ENCODE measurements around the gene SYT5.

GRCh38 chr19:55208880-55209692, 29.0 kb upstream of the SYT5 start, which contains the start of gene PTPRH:
- TF ChIP-seq EZH2phosphoT487 (IDR thresholded peaks at IDR 0.05; ENCODE audit: borderline replicate concordance, low read length) (no peak), CTCF (IDR thresholded peaks at IDR 0.05; ENCODE audit: low read depth, low read length, poor library complexity, severe bottlenecking) (no peak)
